Omental fat pad (tissue), 4 donors: ENCODE measurements around the gene BTBD19. TPM values are rescaled to one million over a fixed set of nuclear protein-coding genes. Genes with fewer than 3 reads are reported as not detected.
"Not testable (repeated sequence)": the region's sequence is repeated elsewhere in the genome, so short reads cannot be mapped to it uniquely, and the experiment has no call there.

Experiments used
- ATAC-seq: fragments of 150-250 bp; one replicate; pipeline ENCODE4 v1.9.1; 2016; ENCODE audit warnings: mild to moderate bottlenecking, moderate library complexity; ENCODE audit not compliant: low FRiP score
- DNase-seq: peaks from one replicate; pipeline ENCODE4 v3.0.0-alpha.2; 2019; ENCODE audit warnings: low spot score
- CTCF ChIP-seq, 3 donors: fragments of 450-650 bp; IDR thresholded peaks; one replicate each; pipeline ENCODE4 v1.5.1; 2016 to 2017; ENCODE audit warnings: antibody characterized with exemption in 3 of 3, mild to moderate bottlenecking in 3 of 3, moderate library complexity in 2 of 3
- total RNA-seq, 4 donors: library from RNA; depleted of rRNA; stranded (reverse); fragments of >200 nt; gene quantifications; one replicate each; pipeline ENCODE4 v1.1.0, GENCODE V29; 2016

BTBD19 gene
- total RNA-seq, 4 donors from 2014 or later = 7.5 to 29.8 (median 12.2) TPM

- ATAC-seq (no peak), DNase-seq (no peak)
- no peak for TF ChIP-seq CTCF (IDR thresholded peaks at IDR 0.05)
Measured at GRCh38 chr1:44812822-44813543, 4.7 kb downstream of the BTBD19 start.

DNA sequence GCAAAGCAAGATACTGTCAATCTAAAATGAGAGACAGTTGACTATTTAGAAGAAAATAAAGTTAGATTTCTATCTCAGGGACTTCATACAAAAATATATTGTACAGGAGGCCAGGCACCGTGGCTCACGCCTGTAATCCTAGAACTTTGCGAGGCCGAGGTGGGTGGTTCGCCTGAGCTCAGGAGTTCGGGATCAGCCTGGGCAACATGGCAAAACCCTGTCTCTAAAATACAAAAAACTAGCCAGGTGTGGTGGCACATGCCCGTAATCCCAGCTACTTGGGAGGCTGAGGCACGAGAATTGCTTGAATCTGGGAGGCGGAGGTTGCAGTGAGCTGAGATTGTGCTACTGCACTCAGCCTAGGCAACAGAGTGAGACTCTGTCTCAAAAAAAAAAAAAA, 7.6 kb downstream of the BTBD19 start:
- not testable (repeated sequence) for DNase-seq, ATAC-seq

- DNase-seq (no peak), ATAC-seq (no peak)
- no peak for TF ChIP-seq CTCF (IDR thresholded peaks at IDR 0.05)
Measured at GRCh38 chr1:44817307-44817706, 9.0 kb downstream of the BTBD19 start.

DNA sequence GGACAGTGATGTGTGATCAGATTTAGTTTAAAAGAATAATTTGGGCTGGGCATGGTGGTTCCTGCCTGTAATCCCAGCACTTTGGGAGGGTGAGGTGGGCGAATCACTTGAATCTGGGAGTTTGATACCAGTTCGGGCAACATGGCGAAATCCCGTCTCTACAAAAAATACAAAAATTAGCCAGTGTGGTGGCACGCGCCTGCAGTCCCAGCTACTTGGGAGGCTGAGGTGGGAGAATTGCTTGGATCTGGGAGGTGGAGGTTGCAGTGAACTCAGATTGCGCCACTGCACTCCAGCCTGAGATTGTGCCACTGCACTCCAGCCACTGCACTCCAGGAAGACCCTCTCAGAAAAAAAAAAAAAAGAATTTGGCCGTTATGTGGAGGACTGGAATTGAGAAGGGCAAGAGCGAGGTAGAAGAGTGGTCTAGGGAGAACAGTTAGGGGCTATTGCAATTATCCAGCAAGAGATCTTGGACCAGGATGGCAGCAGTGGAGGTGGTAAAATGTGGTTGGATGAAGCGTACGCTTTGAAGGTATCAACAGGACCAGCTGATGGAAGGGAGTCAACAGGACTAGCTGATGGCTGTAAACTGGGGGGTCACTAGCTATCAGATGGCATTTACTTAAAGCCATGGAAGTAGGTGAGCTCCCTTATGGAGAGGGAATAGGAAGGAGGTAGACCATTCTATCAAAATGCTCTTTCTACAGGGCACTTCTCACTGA, 9.6 kb downstream of the BTBD19 start:
- DNase-seq (no peak), ATAC-seq (no peak)
- TF ChIP-seq CTCF (IDR thresholded peaks at IDR 0.05) = no peak

- peak; percentile 7 for ATAC-seq
- TF ChIP-seq CTCF (IDR thresholded peaks at IDR 0.05) = no peak
- no peak for DNase-seq
Measured at GRCh38 chr1:44819196-44819607, 10.9 kb downstream of the BTBD19 start.

DNA sequence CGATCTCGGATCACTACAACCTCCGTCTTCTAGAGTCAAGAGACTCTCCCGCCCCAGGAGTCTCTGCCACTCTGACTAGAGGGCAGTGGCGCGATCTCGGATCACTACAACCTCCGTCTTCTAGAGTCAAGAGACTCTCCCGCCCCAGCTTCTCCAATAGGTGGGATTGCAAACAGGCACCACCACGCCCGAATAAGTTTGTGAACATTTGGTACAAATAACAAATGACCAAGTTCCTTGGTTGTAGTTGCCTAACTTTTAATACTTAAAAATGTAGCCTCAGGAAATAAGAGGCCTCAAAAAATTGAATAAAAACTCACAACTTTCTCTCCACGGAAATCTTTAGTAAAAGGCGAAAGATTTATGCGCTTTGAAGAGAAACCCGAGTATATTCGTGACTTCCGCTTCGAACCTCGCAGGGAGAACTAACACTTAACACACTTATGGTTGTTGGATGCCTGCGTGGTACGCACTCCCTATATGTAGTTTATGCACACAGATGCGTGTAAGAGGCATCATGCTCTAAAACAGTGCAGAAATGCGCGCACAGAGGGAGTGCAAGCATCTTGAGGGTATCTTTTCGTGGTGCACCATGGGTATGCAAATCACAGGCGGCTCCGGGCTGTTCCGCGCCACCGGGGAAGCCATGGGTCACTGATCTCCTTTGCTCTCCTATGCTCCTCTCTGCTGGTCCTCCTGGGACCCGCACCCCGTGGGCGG, 11.4 kb downstream of the BTBD19 start:
- DNase-seq = no peak
- TF ChIP-seq CTCF (IDR thresholded peaks at IDR 0.05) = no peak
- peak; percentile 61 for ATAC-seq
